ENCODE measurements around the gene ERBB4.

DNA sequence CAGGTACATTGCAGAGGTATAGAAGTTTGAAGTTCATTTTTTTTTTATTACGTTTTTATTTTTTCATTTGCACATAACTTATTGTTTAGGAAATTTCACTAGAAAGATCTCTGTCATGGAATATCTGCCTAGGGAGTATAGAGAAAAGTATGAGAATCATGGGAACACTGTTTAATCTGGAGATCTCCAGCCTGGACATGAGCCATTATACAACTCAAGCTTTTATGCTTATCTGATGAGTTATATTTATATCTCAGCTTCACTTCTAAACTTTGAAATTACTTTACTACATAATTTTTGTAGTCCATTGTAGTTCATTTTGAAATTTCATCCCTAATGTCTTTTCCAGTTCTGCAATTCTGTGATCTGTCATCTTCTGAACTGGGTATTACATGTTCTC is 515.6 kb downstream of the ERBB4 start:
- TF ChIP-seq EZH2 (IDR thresholded peaks at IDR 0.05; ENCODE audit: borderline replicate concordance, control insufficient read depth, low read depth, low read length) (no peak), NR2C2 (IDR thresholded peaks at IDR 0.05; ENCODE audit: borderline replicate concordance, control insufficient read depth, insufficient read length, low read depth) (no peak)
